ENCODE data around the gene UBC. TPM values are rescaled to one million over a fixed set of nuclear protein-coding genes. Genes with fewer than 3 reads are reported as not detected.

UBC gene
- total RNA-seq, 4 donors from 2014 or later: 1,276 to 1,840 (median 1,378) TPM

GRCh38 chr12:124861898-124862676 is 52.4 kb downstream of the UBC start:
- WGBS, 2 donors: 63 to 69% methylated on average over 8 of the region's 8 CpGs
- TF ChIP-seq CTCF (IDR thresholded peaks at IDR 0.05) (no peak), EP300 (IDR thresholded peaks at IDR 0.05) (no peak), POLR2A (IDR thresholded peaks at IDR 0.05) (no peak)
- peaks cover 0 to 44% (median 11%) of the 10 kb centered on the region in 4 donors for H3K4me1 ChIP-seq
- peak overlapping the region in 3 of 4 donors; percentile 62 to 82 (median 73) for H3K27ac ChIP-seq
- peak overlapping the region in 1 of 4 donors; percentile 63 for H3K4me3 ChIP-seq
- H3K27me3 ChIP-seq: no peaks in the 10 kb centered on the region
- peaks cover 0 to 6% (median 0%) of the 10 kb centered on the region in 3 donors for H3K36me3 ChIP-seq
- no peak for DNase-seq (ENCODE audit: low spot score in 2 of 2)
- no peaks in the 10 kb centered on the region for H3K9me3 ChIP-seq

Small RNA genes lying within 50 kb of the gene (small RNA-seq; reads per million reads assigned to genes)
- gene MIR5188 (not detected), gene RNU6-927P (not detected)

Other genes starting within 250 kb of the UBC start
- gene SCARB1, start 50.8 kb downstream of the UBC start, total RNA-seq: 10 to 100 TPM; 15.3 to 55.3 (median 29.7) TPM
- gene DHX37, start 74.5 kb upstream of the UBC start, total RNA-seq: 10 to 100 TPM; 12.9 to 27.3 (median 20.8) TPM
- 1 to 10 TPM; 3.9 to 5.7 (median 4.7) TPM for gene BRI3BP, start 79.0 kb upstream of the UBC start, total RNA-seq
- 10 to 100 TPM; 17.9 to 29.7 (median 23.6) TPM for gene AACS, start 150.8 kb upstream of the UBC start, total RNA-seq

All from tibial nerve (tissue), 4 donors.